CD1c-positive myeloid dendritic cell (primary cell): ENCODE data around the gene IL1RAP.
"Not testable (repeated sequence)": the region's sequence is repeated elsewhere in the genome, so short reads cannot be mapped to it uniquely, and the experiment has no call there.

Source experiments
- DNase-seq: peaks from one replicate; pipeline ENCODE4 v3.0.0-alpha.2; 2016; ENCODE audit errors: extremely low spot score

IL1RAP gene

DNA sequence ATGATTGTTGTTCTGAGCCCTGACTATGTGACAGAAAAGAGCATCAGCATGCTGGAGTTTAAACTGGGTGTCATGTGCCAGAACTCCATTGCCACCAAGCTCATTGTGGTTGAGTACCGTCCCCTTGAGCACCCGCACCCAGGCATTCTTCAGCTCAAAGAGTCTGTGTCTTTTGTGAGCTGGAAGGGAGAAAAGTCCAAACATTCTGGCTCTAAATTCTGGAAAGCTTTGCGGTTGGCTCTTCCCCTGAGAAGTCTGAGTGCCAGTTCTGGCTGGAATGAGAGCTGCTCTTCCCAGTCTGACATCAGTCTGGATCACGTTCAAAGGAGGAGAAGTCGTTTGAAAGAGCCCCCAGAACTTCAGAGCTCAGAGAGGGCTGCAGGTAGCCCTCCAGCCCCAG, 142.0 kb downstream of the IL1RAP start:
- no peak for DNase-seq

DNA sequence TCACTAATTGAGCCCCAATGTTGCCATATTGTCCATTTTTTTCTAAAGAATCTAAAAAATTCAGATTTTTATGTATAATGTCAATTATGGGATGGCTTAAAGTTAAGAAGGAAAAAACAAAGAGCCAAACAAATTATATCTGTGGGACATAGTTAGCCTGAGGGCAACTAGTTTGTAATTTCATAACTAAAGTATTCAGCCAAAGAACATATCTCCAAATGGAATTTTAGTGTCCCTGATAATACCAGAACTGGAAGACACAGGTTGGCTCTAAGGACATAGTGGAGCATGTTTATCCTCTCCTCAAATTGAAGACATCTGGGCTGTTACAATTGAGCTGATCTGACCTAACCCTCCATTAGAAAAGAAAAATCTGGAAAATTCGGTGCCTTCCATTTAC, 144.2 kb downstream of the IL1RAP start:
- no peak for DNase-seq

DNA sequence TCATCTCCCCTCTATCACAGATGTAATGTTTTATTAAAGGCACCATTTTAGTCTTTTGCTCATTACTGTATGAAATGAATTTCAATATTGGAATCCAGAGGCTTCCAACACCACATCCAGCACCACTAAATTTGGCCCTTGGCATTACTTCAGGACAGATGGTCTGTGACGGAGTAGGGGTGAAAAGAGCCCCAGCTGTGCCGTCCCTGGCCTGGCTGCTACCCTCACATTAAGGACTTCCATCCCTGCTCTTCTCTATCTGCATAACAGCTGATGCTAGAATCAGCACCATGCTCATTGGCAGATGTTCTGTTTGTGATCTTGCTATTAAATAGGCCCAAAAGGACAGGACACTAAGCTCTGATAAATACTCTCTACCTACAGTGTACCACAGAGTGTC, 152.9 kb downstream of the IL1RAP start:
- no peak for DNase-seq

DNA sequence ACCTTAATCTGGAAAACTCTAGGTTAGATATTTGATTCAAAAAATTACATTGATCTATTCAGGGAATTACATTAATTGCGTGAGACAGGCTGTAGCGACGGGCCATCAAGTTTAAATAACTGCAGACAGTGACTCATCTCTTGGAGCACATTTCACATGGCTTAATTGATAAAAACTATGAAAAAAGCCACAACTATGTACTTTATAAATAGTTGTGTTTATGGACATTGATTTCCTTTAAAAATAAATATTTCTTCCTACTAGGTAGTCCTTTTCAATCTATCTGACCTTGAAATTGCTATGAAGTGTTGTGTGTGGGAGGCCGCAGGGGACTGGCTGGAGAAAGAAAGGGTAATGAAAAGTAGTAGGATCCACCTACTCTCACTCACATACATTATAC, 157.8 kb downstream of the IL1RAP start:
- no peak for DNase-seq

DNA sequence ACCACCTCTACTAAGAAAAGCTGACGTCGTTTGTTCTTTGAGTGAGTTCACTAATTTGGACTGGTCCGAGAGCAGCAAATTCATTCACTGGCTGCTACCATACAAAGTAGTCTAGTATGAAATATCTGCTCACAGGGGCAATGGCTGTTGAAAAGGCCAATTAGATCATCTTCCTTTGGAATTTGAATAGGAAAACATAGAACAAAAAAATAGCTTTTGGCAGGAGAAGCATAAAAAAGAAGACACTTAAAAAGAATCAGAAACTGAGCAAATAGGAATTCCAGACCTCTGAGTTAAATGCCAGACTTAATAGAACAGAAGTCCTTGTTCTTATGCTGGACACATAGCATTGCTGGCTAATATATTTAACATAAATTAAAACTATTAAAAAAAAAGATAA, 159.3 kb downstream of the IL1RAP start:
- DNase-seq = no peak

DNA sequence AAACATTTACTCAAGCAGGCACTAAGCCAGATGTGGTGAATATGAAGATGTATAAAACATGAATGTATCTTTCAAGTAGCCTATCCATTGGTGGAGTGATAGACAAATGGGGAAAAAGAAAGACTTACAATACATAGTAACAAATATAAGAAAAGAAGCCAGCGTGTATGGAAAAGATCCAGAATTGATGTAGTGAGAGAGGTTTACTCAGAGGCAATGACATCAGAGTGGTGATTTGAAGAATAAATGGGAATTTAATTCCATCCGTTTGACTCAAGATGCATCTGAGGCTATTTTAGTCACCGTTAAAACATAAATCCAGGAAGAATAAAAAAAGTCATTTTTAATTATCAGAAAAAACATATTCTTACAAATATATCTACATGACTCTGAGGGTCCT, 162.6 kb downstream of the IL1RAP start:
- no peak for DNase-seq

DNA sequence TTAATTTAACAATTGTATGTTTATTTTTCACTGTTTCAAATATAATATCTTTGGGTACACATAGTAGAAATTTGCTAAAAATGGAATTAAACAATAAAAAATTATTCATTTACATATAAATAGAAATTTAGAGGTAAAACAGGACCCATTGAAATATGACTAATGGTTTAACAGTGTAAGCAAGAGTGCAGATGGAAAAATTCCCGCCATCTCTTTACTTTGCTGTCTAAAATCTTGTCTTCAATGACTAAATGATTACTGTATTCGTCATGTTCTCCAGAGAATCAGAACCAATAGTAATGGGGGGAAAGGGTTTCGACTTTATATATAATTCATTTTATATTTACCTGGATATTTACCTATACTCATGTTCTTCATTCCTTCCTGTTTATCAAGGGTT, 163.1 kb downstream of the IL1RAP start:
- DNase-seq = no peak

DNA sequence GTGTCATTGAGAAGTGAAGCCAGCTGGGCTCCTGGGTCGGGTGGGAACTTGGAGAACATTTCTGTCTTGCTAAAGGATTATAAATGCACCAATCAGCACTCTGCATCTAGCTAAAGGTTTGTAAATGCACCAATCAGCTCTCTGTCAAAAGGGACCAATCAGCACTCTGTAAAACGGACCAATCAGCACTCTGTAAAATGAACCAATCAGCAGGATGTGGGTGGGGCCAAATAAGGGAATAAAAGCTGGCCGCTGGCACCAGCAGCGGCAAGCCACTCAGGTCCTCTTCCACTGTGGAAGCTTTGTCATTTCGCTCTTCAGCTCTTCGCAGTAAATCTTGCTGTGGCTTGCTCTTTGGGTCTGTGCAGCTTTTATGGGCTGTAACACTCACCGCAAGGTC, 164.0 kb downstream of the IL1RAP start:
- not testable (repeated sequence) for DNase-seq

DNA sequence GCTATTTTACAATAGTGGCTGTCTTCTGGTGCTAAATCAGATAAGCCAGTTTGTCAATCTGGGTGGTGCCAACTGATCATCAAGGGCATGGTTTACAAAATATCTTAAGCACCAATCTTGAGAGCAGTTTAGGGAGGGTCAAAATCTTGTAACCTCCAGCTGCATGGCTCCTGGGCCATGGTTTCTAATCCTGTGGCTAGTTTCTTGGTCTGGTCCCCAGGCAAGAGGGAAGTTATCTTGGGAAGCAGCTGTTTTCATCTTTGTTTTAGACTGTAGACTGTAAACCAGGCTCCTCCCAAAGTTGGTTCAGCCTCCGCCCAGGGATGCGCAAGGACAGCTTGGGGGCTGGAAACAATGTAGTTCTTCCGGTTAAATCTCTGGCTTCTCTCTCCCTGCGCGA, 166.8 kb downstream of the IL1RAP start:
- no peak for DNase-seq

DNA sequence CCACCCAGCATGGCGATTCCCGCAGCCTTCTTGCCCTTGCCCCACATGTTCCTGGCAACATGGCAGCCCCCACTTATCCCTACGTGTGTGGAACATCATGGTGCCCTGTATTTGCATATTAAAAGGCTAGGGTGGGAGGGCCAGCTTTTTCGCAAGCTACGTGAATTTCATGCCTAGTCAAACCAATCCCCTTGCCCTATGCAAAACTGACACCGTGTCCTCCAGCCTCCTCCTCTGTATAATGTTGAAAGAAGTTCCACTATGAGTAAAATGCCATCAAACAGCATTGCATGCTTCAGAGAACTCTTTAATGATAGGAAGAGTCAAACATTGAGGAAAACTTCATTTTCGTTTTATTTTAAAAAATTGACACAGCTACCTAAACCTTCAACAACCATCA, 170.9 kb downstream of the IL1RAP start:
- no peak for DNase-seq

DNA sequence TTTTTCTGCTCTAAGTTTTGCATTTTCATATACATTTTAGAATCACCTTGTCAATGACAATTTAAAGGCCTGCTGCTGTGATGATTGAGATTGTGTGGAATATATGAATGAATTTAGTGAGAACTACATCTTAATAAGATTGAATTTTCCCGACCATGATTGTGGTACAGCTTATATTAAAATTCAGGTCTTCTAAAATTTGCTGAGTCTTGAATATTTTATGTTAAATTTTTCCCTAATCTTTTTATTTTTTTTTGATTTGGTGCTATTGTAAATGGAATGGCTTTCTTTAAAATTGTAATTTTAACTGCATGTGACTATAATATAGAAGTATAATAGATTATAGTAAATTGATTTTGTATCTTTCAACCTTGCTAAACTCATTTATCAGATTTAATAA, 172.1 kb downstream of the IL1RAP start:
- DNase-seq = no peak

DNA sequence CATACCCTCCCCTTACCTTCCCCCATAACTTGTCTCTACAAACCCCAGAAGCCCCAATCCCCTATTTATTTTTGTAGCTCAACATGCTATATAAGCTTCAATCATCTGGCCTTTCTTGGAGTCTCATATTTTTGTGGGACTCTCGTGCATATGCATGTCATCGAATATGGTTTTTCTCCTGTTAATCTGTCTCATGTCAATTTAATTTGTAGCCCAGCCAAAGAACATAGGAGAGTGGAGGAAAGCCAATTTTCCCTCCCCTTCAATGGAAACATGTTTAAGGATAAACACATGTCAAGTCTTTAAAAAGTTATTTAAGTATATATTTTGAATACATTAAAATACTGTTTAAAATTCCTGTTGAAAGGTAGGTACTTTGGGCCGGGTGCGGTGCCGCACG, 176.4 kb downstream of the IL1RAP start:
- DNase-seq = no peak

DNA sequence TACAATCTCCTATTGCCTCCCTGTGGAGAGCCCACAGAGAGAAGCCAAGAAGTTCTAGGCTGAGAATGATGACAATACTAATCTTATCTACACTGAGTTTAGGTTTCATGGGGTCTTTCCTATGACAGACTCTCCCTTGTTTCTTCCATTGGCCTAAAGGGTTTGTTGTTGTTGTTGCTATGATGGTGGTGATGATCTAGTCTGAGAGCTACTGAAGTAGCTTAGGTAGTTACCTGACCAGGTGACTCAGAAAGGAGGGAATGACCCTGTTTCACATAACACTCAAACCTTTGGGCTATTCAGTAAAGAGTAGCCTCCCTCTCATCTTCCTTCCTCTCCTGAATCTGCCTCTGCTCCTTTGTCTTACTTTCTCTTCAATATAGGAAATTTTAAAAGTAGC, 178.4 kb downstream of the IL1RAP start:
- no peak for DNase-seq

DNA sequence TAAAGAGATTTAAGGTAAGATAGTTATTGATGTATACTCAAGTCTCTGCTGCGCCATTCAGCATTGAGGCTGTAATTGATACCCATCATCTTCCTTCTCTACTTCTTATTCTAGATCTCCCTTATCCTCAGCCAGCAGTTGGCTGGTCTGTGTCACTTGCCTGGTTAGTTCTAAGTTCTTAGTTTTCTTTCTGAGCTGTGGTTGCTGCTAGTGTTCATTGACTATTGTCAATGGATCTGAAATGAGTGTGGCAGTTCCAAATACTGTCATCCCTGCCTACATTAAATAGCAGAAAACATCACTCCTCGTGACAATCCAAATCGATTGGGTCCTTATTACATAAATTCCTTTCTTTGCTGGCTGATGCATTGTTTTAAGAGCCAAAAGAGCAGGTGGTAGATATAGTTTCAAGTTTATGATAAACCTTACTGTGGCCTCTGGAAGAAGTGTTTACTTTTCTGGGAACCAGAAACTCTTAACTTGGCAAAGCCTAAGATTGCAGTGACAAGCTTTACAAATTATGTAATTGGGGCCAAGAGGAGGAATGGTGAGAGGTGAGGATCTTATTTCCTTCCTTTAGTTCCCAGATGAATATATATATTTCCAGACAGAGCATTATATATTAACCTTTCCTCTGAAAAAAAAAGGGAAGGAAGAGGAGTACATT, 180.6 kb downstream of the IL1RAP start:
- DNase-seq = no peak

DNA sequence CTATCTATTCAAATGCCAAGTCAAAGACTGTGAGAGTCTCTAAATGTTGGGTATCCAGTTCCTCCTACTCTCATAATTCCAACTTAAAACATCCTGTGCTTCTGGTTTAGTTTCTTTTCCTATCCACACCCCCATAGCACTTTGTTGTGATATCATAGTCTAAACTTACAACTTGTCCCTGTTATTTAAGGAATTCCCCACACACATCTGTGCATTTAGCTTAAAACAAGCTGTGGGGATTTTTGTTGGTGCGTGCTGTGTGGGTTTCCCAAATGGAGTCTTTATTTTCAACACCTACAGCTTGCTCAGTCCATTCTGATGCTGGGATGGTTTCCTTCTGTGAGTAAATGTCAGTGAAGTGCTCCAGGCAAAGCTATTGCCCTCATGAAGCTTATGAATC, 181.3 kb downstream of the IL1RAP start:
- DNase-seq = no peak

DNA sequence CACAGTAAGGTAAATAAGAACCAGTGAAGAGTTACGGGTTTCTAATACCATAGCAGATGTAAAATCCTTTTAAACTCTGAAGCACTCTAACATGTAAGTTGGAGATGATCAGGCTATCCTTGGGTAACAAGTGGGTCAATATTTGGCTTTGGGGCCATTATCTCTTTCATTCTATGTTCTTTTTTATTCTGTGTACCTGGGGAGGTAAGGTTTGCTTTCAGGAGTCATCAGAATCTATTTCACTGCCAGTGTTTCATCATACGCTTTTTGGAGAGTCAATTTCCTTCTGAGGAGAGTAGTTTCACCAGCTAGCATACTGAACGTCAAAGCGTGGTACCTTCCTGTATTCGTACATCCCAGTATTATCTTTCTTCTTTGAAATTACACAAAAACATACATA, 182.1 kb downstream of the IL1RAP start:
- DNase-seq = no peak

DNA sequence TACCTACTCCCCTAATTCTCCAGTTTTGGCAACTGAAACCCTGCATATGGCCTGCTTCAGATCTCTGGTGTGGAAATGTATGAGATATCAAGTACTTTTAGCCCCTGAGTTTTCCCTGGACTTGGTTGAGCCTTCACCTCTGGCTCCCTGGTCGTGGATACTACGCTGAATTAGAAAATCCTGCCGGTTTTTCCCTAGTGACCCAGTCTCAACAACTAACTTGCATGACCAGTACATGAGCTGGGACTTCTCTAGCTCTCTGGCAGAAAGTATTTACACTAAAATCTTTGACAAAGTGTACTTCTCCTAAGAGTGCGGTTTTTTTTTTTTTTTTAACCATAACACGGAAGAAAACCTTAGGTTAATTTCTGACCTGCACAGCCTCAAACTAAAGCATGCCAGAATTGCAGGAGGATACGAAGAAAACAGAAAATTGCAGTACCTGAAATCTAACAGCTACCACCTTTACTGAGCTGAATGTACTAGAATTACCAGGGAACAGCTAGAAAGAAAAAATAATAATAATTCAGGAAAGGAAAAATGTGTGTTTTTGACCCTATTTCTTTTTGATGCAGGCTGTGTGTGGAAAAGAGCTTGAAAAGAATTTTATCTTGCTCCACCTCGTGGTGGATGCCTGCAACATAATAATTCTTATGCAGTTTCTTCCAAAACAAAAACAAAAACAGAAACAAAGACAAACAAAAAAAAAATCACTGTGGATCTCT, 183.1 kb downstream of the IL1RAP start:
- peak; percentile 37 for DNase-seq

DNA sequence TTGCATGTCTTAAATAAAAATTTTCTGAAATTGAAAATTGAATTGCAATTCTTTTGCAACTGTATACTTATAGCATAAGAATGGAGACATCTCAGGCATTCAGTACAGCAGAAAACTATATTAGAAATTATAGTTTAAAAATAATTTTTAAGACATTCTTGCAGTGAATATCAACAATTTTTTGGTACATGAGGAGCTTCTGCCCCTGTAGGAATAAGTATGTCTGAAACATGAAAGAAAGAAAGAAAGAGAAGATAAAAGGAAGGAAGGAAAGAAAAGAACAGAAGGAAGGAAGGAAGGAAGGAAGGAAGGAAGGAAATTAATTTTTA, 183.6 kb downstream of the IL1RAP start:
- DNase-seq = no peak

DNA sequence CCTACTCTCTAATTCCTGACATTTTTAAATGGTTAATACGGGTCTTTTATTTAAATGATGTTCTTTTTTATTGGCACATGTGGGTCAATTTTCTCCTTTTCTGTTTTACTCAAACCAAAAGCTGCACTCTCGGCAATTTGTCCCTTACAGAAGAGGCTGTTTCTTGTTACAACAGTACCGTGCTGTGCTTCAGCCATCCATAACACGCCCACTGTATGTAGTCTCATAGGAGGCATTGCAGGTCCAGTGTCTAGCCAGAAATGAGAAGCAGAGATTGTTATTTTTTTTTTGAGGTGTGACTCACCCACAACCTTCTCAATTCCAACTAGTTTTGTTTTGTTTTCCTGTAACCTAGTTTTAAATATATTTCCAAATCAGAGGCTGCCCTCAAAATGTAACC, 184.0 kb downstream of the IL1RAP start:
- DNase-seq = peak; percentile 28

DNA sequence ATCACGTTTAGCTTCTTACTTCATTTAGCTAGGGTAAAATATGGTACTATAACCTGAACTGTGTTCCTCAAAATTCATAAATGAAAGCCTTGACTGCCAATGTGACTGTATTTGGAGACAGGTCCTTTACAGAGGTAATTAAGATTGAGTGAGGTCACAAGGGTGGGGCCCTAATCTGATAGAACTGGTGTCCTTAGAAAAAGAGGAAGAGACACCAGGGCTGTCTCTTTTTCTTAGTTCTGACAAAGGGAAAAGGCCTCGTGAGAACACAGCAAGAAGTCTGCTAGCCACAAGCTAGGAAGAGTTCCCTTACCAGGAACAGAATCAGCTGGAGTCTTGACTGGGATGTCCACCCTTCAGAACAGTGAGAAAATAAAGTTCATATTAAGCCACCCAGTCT, 185.9 kb downstream of the IL1RAP start:
- peak; percentile 19 for DNase-seq

DNA sequence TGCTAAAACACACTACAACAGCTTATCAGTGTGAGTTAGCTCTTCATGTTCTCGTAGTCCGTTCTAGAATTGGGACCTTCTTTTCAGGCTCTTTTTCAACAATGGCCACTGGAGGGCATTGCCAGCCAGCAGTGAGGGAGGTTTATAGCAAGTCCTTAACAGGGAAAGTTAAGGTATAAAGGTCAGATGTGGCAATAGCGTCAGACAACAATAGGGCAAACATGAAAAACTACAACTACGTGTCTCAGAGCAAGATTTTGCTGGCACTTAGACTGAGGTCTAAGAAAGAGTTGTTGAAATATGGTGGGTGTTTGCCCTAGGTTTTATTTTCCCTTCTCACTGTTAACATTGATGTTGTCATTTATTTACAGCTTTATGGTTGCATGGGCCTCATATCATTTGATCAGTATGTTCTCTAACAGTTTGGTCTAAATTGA, 187.2 kb downstream of the IL1RAP start:
- DNase-seq = peak; percentile 5

DNA sequence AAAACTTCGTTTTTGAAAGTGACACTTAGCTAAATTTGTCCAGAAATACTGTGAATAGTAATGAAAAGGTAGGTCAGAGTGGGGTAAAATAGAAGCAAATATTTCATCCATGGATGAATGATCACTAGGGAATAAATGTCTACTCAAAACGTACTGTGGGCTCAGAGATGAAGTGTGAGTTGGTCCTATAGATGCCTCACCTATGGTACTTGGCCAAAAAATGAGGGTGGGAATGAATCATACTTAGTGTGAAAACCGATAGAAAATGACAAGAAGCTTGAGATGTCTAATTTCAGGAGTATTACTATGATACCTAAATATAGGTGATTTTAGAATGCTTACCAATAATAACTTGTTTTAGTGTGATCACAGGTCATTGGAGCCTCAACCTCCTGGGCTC, 192.7 kb downstream of the IL1RAP start:
- DNase-seq = no peak
